Adrenal gland (tissue), 5 donors: ENCODE results near the gene ACAT2.

Source experiments
- POLR2A ChIP-seq, 2 donors: fragments of 450-650 bp; IDR thresholded peaks; one replicate each; pipeline ENCODE4 v1.6.1; 2017; ENCODE audit warnings: antibody characterized with exemption in 2 of 2, mild to moderate bottlenecking in 2 of 2, moderate library complexity in 1 of 2
- TF ChIP-seq, protein P1 (sequence below), 6 experiments: fragments of 450-650 bp in 4 of 6; fragments of 200-600 bp in 2 of 6; sonication (generic) in 1 of 6; IDR thresholded peaks; 1 replicate in 5 of 6; 2 replicates in 1 of 6; pipeline versions ENCODE4 v1.5.1 to v1.8.0; 2016 to 2021; ENCODE audit warnings: antibody characterized with exemption in 6 of 6, mild to moderate bottlenecking in 2 of 6, moderate library complexity in 1 of 6
- donor health status: DM: no; HTN: no; CAD: no.

- TF ChIP-seq, protein P1, sequence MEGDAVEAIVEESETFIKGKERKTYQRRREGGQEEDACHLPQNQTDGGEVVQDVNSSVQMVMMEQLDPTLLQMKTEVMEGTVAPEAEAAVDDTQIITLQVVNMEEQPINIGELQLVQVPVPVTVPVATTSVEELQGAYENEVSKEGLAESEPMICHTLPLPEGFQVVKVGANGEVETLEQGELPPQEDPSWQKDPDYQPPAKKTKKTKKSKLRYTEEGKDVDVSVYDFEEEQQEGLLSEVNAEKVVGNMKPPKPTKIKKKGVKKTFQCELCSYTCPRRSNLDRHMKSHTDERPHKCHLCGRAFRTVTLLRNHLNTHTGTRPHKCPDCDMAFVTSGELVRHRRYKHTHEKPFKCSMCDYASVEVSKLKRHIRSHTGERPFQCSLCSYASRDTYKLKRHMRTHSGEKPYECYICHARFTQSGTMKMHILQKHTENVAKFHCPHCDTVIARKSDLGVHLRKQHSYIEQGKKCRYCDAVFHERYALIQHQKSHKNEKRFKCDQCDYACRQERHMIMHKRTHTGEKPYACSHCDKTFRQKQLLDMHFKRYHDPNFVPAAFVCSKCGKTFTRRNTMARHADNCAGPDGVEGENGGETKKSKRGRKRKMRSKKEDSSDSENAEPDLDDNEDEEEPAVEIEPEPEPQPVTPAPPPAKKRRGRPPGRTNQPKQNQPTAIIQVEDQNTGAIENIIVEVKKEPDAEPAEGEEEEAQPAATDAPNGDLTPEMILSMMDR (IDR thresholded peaks at IDR 0.05) = no peak
- no peak for TF ChIP-seq POLR2A (IDR thresholded peaks at IDR 0.05)
These were observed 62.1 kb downstream of the ACAT2 start for GRCh38 chr6:159823953-159824352.
